Ovary (tissue), 3 donors: ENCODE results near the gene POLQ.

Experiments used
- POLR2A ChIP-seq: fragments of 450-650 bp; IDR thresholded peaks from one replicate; pipeline ENCODE4 v1.6.1; 2017; ENCODE audit warnings: antibody characterized with exemption, mild to moderate bottlenecking, moderate library complexity
- TF ChIP-seq, protein P1 (sequence below), 3 donors: fragments of 450-650 bp in 2 of 3; fragments of 200-600 bp in 1 of 3; IDR thresholded peaks; one replicate each; pipeline versions ENCODE4 v1.5.1 to v1.8.0; 2016 to 2022; ENCODE audit warnings: antibody characterized with exemption in 3 of 3, mild to moderate bottlenecking in 1 of 3
- donor health status: DM: no; HTN: no; CAD: no.

DNA sequence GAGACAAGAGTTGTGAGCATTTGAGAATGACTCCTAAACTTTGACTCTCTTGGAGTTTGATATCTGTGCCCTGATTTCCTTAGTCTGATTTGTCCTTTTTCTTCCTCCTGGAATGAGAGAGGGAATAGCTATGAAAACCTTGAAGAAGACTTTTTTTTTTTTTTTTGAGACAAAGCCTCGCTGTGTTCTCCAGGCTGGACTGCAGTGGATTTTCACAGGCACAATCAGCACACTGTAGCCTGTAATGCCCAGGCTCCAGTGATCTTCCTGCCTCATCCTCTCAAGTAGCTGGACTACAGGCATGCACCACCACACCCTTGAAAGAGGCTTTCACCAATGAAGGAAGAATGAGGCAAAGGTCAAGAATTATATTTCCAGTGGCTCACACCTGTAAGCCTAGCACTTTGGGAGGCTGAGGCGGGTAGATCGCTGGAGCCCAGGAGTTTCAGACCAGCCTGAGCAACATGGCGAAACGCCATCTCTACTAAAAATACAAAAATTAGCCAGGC lies 11.7 kb upstream of the POLQ start:
- TF ChIP-seq, protein P1, sequence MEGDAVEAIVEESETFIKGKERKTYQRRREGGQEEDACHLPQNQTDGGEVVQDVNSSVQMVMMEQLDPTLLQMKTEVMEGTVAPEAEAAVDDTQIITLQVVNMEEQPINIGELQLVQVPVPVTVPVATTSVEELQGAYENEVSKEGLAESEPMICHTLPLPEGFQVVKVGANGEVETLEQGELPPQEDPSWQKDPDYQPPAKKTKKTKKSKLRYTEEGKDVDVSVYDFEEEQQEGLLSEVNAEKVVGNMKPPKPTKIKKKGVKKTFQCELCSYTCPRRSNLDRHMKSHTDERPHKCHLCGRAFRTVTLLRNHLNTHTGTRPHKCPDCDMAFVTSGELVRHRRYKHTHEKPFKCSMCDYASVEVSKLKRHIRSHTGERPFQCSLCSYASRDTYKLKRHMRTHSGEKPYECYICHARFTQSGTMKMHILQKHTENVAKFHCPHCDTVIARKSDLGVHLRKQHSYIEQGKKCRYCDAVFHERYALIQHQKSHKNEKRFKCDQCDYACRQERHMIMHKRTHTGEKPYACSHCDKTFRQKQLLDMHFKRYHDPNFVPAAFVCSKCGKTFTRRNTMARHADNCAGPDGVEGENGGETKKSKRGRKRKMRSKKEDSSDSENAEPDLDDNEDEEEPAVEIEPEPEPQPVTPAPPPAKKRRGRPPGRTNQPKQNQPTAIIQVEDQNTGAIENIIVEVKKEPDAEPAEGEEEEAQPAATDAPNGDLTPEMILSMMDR (IDR thresholded peaks at IDR 0.05): no peak
- TF ChIP-seq POLR2A: no peak
